Fibroblast of villous mesenchyme (primary cell): ENCODE measurements around the gene SCART1. TPM values are rescaled to one million over a fixed set of nuclear protein-coding genes. Genes with fewer than 3 reads are reported as not detected.
"Not testable (repeated sequence)": the region's sequence is repeated elsewhere in the genome, so short reads cannot be mapped to it uniquely, and the experiment has no call there.

Experiments used
- DNase-seq: peaks from one replicate; pipeline ENCODE4 v3.0.0-alpha.2; 2010; ENCODE audit warnings: low read depth
- H3K4me3 ChIP-seq: 2 replicates; pipeline ENCODE4 v1.5.1; 2011; ENCODE audit warnings: low read depth, mild to moderate bottlenecking, low read length
- total RNA-seq: library from RNA; depleted of rRNA; stranded (reverse); fragments of >200 nt; gene quantifications from 2 replicates; pipeline ENCODE4 v1.2.3, GENCODE V29; 2012
- TF ChIP-seq, protein P1 (sequence below): IDR thresholded peaks from 2 replicates; pipeline ENCODE4 v1.5.1; 2012; ENCODE audit warnings: low read depth, mild to moderate bottlenecking, low read length; ENCODE audit not compliant: insufficient read depth

SCART1 gene
- total RNA-seq, 1 donor = 2.6 TPM

DNA sequence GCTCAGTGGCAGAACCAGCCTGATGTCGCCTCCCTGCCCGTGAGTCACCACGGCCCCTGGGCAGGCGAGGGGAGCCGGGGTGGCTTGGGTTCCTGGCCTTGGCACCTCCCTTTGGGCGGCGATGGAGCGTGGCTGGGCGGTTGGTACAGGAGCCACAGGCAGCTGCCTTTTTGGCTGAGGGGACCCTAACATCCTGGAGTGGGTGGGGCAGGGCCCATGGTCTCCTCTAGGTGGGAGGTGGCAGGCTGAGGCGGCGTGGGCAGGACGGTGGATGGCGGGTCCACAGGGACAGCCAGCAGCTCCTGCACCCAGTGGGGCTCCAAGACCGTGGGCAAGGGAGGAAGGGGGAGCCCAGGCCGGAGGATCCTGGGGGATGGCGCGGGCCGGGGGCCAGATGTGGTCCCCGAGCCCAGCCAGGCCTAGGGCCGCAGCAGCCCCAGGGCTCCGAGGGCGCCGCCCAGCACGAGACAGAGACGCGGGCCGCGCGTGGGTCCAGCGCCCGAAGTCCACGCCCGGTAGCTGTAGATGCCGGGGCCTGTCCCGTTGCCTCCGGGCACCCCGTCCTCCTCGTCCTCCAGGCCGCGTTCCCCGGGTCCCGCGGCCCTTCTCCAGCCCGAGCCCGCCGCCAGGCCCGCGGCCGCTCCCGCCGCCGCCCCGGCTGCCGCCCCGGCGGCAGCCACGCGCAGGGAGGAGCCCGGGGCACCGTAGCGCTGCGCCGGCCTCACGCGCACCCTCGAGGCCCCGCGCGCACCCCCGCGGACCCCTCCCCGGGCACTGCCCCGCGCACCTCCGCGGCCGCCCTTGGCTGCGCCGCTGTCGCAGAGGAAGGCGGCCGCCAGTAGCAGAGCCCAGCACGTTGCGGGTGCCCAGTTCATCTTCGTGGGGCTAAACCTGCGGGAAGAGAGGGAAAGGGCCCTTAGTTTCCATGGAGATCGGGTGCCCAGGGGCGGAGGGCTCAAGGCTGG lies 30.7 kb upstream of the SCART1 start:
- DNase-seq = no peak
- no peak overlapping the region for H3K4me3 ChIP-seq
- TF ChIP-seq, protein P1, sequence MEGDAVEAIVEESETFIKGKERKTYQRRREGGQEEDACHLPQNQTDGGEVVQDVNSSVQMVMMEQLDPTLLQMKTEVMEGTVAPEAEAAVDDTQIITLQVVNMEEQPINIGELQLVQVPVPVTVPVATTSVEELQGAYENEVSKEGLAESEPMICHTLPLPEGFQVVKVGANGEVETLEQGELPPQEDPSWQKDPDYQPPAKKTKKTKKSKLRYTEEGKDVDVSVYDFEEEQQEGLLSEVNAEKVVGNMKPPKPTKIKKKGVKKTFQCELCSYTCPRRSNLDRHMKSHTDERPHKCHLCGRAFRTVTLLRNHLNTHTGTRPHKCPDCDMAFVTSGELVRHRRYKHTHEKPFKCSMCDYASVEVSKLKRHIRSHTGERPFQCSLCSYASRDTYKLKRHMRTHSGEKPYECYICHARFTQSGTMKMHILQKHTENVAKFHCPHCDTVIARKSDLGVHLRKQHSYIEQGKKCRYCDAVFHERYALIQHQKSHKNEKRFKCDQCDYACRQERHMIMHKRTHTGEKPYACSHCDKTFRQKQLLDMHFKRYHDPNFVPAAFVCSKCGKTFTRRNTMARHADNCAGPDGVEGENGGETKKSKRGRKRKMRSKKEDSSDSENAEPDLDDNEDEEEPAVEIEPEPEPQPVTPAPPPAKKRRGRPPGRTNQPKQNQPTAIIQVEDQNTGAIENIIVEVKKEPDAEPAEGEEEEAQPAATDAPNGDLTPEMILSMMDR = no peak

DNA sequence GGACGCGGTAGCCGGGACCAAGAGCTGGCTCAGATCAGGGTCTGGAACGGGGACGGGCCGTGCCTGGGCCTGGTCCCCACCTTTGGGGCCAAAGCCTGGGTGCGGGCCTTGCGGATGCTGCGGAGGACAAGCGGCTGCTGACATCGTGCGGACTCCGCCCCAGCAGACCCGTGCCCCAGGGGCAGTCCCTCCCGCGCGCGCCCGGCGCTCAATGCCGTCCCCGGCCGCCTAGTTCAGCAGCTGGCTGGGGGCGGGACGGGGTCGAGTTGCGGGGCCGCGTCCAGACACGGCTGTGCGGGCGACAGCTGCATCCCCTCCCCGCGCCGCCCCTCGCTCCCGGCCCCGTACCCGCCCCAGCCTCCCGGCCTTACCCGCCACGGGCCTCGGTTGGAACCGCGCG lies 29.6 kb upstream of the SCART1 start:
- DNase-seq, H3K4me3 ChIP-seq: not testable (repeated sequence)

DNA sequence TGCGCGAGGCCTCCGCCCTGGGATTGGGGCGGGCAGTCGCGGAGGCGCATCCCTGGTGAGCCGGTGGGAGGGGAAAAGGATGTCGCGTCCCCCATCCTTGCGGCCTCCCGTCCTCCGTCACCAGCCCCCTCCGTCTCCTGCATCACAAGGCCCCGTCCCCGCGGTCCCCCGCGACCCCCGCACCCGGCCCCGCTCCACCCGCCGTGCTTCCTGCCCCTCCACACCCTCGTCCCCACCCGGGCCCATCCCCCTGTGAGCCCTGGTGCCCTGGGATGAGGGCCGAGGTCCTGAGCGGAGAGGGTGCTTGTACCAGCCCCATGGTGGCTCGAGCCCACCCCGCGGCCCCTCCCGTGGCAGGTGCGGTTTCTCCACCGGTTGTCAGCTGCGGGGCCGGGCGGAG lies 29.1 kb upstream of the SCART1 start, which contains the start of gene SPRN:
SPRN (minus strand) TSS at position 25 of the 400 bp plus-strand sequence. CDS start 944 bp downstream, outside the sequence.
- H3K4me3 ChIP-seq, DNase-seq: not testable (repeated sequence)

DNA sequence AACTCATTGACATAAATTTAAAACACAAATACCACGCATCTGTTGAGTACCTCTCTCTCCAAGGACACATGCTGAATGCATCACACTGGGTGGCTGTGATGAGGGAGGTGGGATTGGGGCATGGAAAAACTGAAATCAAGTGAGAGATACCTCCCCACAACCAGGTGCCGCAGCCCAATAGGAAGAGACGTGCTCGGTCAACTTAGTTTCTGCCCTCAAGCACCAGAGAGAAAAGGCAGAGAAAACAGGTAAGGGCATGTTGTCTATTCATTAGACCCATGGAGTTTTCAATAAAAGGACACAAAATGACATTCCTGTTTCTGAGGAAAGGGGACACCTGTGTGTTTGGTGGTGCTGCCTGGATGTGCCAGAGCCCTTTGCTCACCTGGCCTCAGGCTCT lies 24.2 kb upstream of the SCART1 start:
- H3K4me3 ChIP-seq, DNase-seq: not testable (repeated sequence)

DNA sequence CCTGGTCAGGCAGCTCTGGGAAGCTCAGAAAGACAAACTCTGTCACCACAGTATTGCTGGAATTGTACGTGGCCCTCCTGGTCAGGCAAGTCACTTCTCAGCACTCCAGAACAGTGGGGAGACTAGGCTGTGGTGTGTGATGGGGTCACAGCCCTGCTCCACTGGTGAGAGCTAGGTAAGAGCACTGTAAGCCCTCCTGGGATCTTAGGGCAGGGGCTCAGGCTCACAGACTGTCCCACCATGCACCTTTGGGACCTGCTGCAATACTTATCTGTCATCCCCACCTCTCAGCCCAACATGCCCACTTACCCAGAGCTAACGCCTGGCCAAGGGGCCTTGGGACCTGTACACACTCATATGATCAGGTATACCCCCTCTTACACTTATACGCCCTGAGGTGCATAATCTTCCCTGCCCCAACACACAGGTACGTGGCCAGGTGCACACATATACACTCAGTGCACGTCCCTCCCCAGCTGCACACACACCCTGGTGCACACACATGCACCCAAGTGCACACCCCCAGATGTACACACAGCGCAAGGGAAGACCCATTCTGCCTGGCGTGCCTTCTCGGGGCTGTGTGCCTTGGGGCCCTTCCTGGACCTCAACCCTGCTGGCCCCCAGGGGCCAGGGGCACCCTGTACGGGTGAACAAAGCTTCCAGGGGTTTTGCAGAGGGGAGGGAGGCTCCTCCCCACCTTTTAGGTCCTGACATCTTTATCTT lies 21.7 kb upstream of the SCART1 start:
- not testable (repeated sequence) for DNase-seq, H3K4me3 ChIP-seq

DNA sequence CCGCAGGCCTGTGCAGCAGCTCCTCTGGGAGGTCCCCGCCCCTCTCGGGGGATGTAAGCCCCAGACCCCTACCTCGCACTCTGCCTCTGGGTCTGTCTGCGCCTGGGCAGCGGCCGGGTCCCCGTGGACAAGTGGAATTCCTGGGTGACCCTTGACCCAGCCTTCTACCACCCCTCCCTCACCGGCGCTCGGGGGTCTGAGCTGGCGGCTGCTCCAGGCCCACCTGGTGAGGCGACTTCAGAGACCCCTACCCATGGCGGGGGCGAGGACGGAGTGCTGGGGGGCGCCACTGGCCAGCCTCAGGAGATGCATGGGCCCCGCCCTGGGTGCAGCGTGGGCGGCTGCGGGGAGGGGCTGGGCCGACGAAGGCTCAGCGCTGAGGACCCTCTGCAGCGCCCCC lies 21.0 kb upstream of the SCART1 start:
- not testable (repeated sequence) for H3K4me3 ChIP-seq, DNase-seq

DNA sequence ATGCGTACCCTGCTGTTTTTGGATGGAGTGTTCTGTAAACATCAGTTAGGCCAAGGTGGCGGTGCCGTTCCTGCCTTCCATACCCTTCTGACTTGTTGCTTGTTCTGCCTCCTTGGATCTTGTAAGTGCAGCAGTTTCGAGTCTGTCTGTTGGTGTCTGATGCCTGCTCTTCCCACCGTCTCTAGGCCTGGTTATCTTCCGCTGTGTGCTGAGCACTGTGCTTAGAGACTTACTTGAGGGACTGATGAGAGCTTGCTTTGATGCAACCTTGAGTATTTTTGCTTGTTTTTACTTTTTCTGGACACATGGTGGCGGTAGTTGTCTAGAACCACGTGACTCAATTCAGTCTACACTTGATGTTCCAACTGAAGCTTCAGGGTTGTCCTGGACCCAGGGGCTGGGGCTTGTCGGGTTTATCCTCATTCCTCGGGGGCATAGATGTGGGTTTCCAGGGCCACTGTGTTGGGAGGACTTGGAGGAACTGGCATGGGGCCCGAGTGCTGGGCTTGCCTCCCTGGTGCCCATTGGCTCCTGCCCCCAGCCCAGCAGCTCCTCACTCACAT lies 15.0 kb upstream of the SCART1 start:
- H3K4me3 ChIP-seq = no peak overlapping the region
- TF ChIP-seq, protein P1 = peak; percentile 32
- DNase-seq = peak; percentile 11

DNA sequence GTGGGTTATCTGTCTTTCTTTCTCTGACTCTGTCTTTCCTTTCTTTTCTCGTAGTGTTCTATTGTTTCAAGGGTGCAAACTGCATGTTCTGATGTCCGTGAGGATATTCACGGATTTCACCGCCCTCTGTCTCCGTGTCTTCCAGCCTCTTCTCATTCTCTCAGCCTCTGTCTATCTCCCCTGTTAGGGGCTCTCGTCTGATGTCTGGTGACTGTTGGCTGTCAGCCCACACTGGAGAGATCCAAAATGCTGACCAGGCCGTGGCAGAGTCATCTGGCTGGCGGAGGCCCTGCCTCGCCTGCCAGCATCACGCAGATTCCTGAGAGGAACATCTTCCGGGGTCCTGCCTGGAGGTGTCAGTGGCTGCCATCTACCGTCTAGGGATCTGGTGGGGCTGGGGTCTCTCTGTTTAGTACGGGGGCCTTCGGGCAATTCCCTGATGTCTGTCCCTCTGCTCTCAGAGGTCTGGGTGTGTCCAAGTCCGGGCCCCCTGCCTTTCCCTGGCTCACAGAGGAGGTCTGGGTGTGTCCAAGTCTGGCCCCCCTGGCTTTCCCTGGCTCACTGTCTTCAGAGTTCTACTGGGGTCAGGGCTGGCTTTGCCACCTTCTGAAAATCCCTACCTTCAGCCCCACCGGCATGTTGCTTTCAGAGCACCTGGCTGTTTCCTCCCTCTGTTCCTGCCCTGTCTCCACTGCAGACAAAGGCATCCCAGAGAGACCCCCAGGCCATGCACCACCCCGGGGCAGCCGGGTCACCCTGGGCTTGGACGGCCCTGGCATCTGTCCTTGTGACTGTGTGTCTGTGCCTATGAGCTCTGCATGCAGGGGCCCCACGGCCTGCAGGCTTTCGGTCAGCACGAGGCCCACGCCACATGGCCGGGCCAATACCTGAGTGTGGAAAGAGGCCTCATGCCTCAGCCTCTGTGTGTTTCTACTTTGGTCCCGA lies 14.0 kb upstream of the SCART1 start:
- DNase-seq = no peak
- H3K4me3 ChIP-seq = no peak overlapping the region
- TF ChIP-seq, protein P1 = no peak
